Neural cell (in vitro differentiated cells): Measurements from ENCODE around the gene UVRAG. TPM values are rescaled to one million over a fixed set of nuclear protein-coding genes. Genes with fewer than 3 reads are reported as not detected.

ENCODE experiments used
- H2AFZ ChIP-seq: fragments of 200-600, 300-800 bp; sonication (generic), shearing (Covaris generic); 2 replicates; pipeline ENCODE4 v1.6.0; 2014; ENCODE audit warnings: low read depth, mild to moderate bottlenecking, antibody characterized with exemption, low read length, moderate library complexity
- H3F3A ChIP-seq: fragments of 200-600 bp; shearing (Covaris generic); 2 replicates; pipeline ENCODE4 v1.6.1; 2016; ENCODE audit warnings: mild to moderate bottlenecking, moderate library complexity, mixed read lengths, antibody characterized with exemption, low read length; ENCODE audit not compliant: insufficient read depth, poor library complexity, severe bottlenecking
- H3K27ac ChIP-seq: fragments of 200-600, 300-800 bp; sonication (generic), shearing (Covaris generic); 2 replicates; pipeline ENCODE4 v1.5.1; 2014; ENCODE audit warnings: mild to moderate bottlenecking, low read length, moderate library complexity
- H3K27me3 ChIP-seq: fragments of 300-800, 200-600 bp; sonication (generic), shearing (Covaris generic); 2 replicates; pipeline ENCODE4 v1.6.0; 2014; ENCODE audit warnings: mild to moderate bottlenecking, low read depth, low read length, moderate library complexity; ENCODE audit not compliant: insufficient read depth
- H3K36me3 ChIP-seq: fragments of 300-800, 200-600 bp; sonication (generic), shearing (Covaris generic); 2 replicates; pipeline ENCODE4 v1.5.1; 2014; ENCODE audit warnings: mild to moderate bottlenecking, antibody characterized with exemption, low read length, moderate library complexity; ENCODE audit not compliant: insufficient read depth
- H3K4me2 ChIP-seq: fragments of 300-800, 200-600 bp; sonication (generic), shearing (Covaris generic); 2 replicates; pipeline ENCODE4 v1.6.0; 2014; ENCODE audit warnings: mild to moderate bottlenecking, low read length
- H3K4me3 ChIP-seq: fragments of 300-800, 200-600 bp; sonication (generic), shearing (Covaris generic); 2 replicates; pipeline ENCODE4 v1.5.1; 2014; ENCODE audit warnings: mild to moderate bottlenecking, low read length, moderate library complexity
- H3K79me2 ChIP-seq: fragments of 200-600 bp; shearing (Covaris generic); replicated peaks from 2 replicates; pipeline ENCODE4 v1.6.0; 2014; ENCODE audit warnings: mild to moderate bottlenecking, low read length, moderate library complexity; ENCODE audit not compliant: insufficient read depth
- H3K9ac ChIP-seq: fragments of 300-800, 200-600 bp; sonication (generic), shearing (Covaris generic); 2 replicates; pipeline ENCODE4 v1.6.1; 2016; ENCODE audit warnings: mild to moderate bottlenecking, low read length, mixed read lengths
- H3K9me2 ChIP-seq: fragments of 200-600 bp; shearing (Covaris generic); 2 replicates; pipeline ENCODE4 v1.6.1; 2016; ENCODE audit warnings: mild to moderate bottlenecking, low read length, mixed read lengths; ENCODE audit not compliant: insufficient read depth
- H3K9me3 ChIP-seq: fragments of 200-600, 300-800 bp; sonication (generic), shearing (Covaris generic); 2 replicates; pipeline ENCODE4 v1.6.1; 2016; ENCODE audit warnings: mild to moderate bottlenecking, mixed run types, low read length, moderate library complexity, mixed read lengths
- H4K20me1 ChIP-seq: fragments of 200-600 bp; shearing (Covaris generic); 2 replicates; pipeline ENCODE4 v1.6.1; 2016; ENCODE audit warnings: mild to moderate bottlenecking, mixed run types; ENCODE audit not compliant: insufficient read depth
- CTCF ChIP-seq: fragments of 450-650 bp; IDR thresholded peaks from 2 replicates; pipeline ENCODE4 v1.5.1; 2014; ENCODE audit warnings: antibody characterized with exemption, mild to moderate bottlenecking, moderate library complexity; ENCODE audit not compliant: poor library complexity, severe bottlenecking
- EP300 ChIP-seq: fragments of 450-650 bp; conservative IDR thresholded peaks from 2 replicates; pipeline ENCODE4 v1.6.1; 2014; ENCODE audit warnings: antibody characterized with exemption, mild to moderate bottlenecking, moderate library complexity; ENCODE audit not compliant: poor library complexity, severe bottlenecking
- EZH2 ChIP-seq: fragments of 200-600, 300-800 bp; shearing (Covaris generic), sonication (generic); IDR thresholded peaks from 2 replicates; pipeline ENCODE4 v1.6.1; 2014; ENCODE audit warnings: antibody characterized with exemption, low read length, borderline replicate concordance, mild to moderate bottlenecking; ENCODE audit not compliant: insufficient read depth, poor library complexity, severe bottlenecking
- MXI1 ChIP-seq: fragments of 450-650 bp; conservative IDR thresholded peaks from 2 replicates; pipeline ENCODE4 v1.6.1; 2014; ENCODE audit warnings: antibody characterized with exemption, mild to moderate bottlenecking; ENCODE audit not compliant: poor library complexity, severe bottlenecking
- POLR2AphosphoS5 ChIP-seq: IDR thresholded peaks from 2 replicates; pipeline ENCODE4 v1.6.1; 2012
- RAD21 ChIP-seq: fragments of 450-650 bp; conservative IDR thresholded peaks from 2 replicates; pipeline ENCODE4 v1.6.1; 2014; ENCODE audit warnings: antibody characterized with exemption, mild to moderate bottlenecking, moderate library complexity
- REST ChIP-seq: IDR thresholded peaks from 2 replicates; pipeline ENCODE4 v1.6.1; 2012; ENCODE audit warnings: borderline replicate concordance
- SMC3 ChIP-seq: fragments of 450-650 bp; conservative IDR thresholded peaks from 2 replicates; pipeline ENCODE4 v1.6.1; 2014; ENCODE audit warnings: antibody characterized with exemption, mild to moderate bottlenecking, moderate library complexity; ENCODE audit not compliant: poor library complexity
- TAF1 ChIP-seq: IDR thresholded peaks from 2 replicates; pipeline ENCODE4 v1.6.1; 2012; ENCODE audit warnings: low read depth
- polyA plus RNA-seq: library from polyadenylated mRNA; depleted of rRNA; stranded (reverse); fragments of >200 nt; gene quantifications from 2 replicates; pipeline ENCODE4 v1.2.3, GENCODE V29; 2014

The UVRAG gene
- polyA plus RNA-seq, 1 donor from 2014 or later = 31.6 TPM

- no peaks in the 10 kb centered on the region for H3K36me3 ChIP-seq
- no peak for TF ChIP-seq TAF1
- no peak for TF ChIP-seq CTCF
- no peak for TF ChIP-seq MXI1
- TF ChIP-seq POLR2AphosphoS5 = no peak
- no peak for TF ChIP-seq EP300
- no peak for TF ChIP-seq REST
- no peak for TF ChIP-seq RAD21
- no peak for TF ChIP-seq EZH2
- H2AFZ ChIP-seq = no peak overlapping the region
- no peaks in the 10 kb centered on the region for H3K27me3 ChIP-seq
- no peak overlapping the region for H3K4me3 ChIP-seq
- H3K9me2 ChIP-seq = no peaks in the 10 kb centered on the region
- no peaks in the 10 kb centered on the region for H3K79me2 ChIP-seq
- no peaks in the 10 kb centered on the region for H4K20me1 ChIP-seq
- H3K9ac ChIP-seq = no peak overlapping the region
- no peak overlapping the region for H3K4me2 ChIP-seq
- H3K9me3 ChIP-seq = no peaks in the 10 kb centered on the region
- H3K27ac ChIP-seq = no peak overlapping the region
- no peaks in the 10 kb centered on the region for H3F3A ChIP-seq
These were observed 35.0 kb upstream of the UVRAG start for GRCh38 chr11:75779960-75780359.

GRCh38 chr11:75780888-75781287 lies 34.1 kb upstream of the UVRAG start:
- Histone ChIP-seq H3K27me3 (no peaks in the 10 kb centered on the region), H3K4me3 (no peak overlapping the region), H3K9me3 (no peaks in the 10 kb centered on the region), H3K27ac (no peak overlapping the region), H3F3A (no peaks in the 10 kb centered on the region), H3K9me2 (no peaks in the 10 kb centered on the region), H3K79me2 (no peaks in the 10 kb centered on the region), H3K4me2 (no peak overlapping the region), H3K36me3 (no peaks in the 10 kb centered on the region), H3K9ac (no peak overlapping the region), H4K20me1 (no peaks in the 10 kb centered on the region), H2AFZ (no peak overlapping the region)
- no peak for TF ChIP-seq RAD21
- TF ChIP-seq CTCF = no peak
- TF ChIP-seq EZH2 = no peak
- no peak for TF ChIP-seq MXI1
- TF ChIP-seq POLR2AphosphoS5 = no peak
- TF ChIP-seq REST = no peak
- TF ChIP-seq EP300 = no peak
- TF ChIP-seq TAF1 = no peak
- TF ChIP-seq SMC3 = no peak
